ENCODE data around the gene PDGFRB.

PDGFRB gene

DNA sequence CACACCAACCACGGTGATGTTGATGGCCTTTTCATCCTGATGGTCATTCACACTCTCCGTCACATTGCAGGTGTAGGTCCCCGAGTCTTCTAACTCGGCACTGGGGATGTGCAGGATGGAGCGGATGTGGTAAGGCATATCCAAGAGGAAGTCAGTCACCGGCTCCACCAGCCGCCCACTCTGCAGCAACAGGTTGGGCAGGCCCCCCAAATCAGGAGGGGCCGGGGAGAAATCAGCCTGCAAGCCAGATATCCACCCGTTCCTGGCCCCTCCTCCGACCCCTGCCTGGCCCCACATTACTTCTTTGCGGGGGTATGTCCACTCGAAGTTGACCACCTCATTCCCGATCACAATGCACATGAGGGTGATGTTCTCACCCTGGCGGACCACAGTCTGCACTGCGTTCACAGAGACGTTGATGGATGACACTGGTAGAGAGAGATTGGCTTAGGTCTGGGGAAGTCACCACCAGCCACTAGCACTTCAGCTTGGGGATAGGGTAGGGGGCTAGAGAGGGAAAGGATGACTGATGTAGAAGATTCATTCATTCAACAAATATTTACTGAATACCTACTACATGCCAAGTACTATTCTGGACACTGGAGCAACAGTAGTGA lies 22.0 kb downstream of the PDGFRB start:
- no peak overlapping the region for H3K4me3 ChIP-seq (ENCODE audit: low read depth, low read length)
- DNase-seq (ENCODE audit: low read depth, low spot score): no peak
- TF ChIP-seq, protein P1, sequence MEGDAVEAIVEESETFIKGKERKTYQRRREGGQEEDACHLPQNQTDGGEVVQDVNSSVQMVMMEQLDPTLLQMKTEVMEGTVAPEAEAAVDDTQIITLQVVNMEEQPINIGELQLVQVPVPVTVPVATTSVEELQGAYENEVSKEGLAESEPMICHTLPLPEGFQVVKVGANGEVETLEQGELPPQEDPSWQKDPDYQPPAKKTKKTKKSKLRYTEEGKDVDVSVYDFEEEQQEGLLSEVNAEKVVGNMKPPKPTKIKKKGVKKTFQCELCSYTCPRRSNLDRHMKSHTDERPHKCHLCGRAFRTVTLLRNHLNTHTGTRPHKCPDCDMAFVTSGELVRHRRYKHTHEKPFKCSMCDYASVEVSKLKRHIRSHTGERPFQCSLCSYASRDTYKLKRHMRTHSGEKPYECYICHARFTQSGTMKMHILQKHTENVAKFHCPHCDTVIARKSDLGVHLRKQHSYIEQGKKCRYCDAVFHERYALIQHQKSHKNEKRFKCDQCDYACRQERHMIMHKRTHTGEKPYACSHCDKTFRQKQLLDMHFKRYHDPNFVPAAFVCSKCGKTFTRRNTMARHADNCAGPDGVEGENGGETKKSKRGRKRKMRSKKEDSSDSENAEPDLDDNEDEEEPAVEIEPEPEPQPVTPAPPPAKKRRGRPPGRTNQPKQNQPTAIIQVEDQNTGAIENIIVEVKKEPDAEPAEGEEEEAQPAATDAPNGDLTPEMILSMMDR (IDR thresholded peaks at IDR 0.05; ENCODE audit: insufficient read depth, low read length, missing control alignments): no peak
- ChIA-PET CTCF (interaction anchor here (1.3 to 16.8 kb wide), 4 partner anchors 26 to 85 kb away, joined by 3 to 222 read pairs (median 11); no protein-coding TSS in a partner anchor), POLR2A (no interaction called here)

DNA sequence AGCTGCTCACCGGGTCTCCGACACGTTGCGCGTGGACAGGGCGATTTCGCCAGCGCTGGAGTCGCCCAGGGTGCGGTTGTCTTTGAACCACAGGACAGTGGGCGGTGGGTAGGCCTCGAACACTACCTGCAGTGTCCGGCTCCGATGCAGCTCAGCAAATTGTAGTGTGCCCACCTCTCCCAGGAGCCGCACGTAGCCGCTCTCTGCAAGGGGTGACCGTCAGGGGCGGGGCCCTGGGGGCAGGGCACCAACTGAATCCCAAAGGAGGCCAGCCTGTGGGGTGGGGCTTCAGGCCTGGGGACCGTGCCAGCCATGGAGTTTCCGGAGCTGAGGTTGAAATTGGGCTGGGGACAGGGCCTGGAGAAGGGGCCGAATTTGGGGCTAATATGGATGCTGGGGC lies 22.9 kb downstream of the PDGFRB start:
- DNase-seq (ENCODE audit: low read depth, low spot score): no peak
- H3K4me3 ChIP-seq (ENCODE audit: low read depth, low read length): no peak overlapping the region
- TF ChIP-seq, protein P1 (IDR thresholded peaks at IDR 0.05; ENCODE audit: insufficient read depth, low read length, missing control alignments): no peak
- POLR2A ChIA-PET: interaction anchor here (0.6 to 2.8 kb wide), 2 partner anchors 10 to 341 kb away, joined by 3 to 9 read pairs; no protein-coding TSS in a partner anchor
- CTCF ChIA-PET: interaction anchor here (0.9 to 16.8 kb wide), 6 partner anchors 9 to 86 kb away, joined by 3 to 222 read pairs (median 4); no protein-coding TSS in a partner anchor

DNA sequence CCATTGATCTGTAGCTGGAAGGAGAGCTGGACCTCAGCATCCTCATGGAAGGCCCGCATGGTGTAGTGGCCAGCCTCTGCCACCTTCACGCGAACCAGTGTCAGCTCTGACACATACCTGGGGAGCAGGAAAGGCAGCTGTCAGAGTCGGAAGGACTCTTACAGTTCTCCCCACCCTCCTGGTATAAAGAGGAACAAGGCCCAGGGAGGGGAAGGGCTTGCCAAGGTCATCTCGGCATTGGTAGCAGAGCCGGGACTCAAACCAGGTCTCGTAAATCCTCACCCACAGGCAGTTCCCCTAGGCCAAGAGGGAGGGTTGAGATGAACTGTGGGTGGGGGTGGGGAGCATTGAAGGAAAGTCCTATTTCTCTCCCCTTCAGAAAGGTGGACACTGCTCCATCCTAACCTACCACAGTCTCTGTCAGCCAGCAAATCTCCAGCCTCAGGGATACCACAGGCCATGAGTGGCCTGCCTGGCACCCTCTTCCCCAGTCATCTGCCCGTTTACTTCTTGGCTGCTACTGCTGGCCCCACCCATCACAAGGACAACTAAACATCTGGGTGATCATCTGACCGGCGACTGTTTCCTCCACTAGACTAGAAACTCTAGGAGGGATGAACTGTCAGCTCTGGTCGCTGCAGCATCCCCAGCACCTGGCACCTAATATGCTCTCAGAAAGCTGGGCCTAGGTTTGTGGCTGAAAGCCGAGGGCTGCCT lies 23.5 kb downstream of the PDGFRB start:
- ChIA-PET POLR2A (interaction anchor here (2.8 kb wide), 1 partner anchor 11 kb away, joined by 9 read pairs; no protein-coding TSS in a partner anchor), CTCF (interaction anchor here (0.9 to 16.8 kb wide), 10 partner anchors 9 to 125 kb away, joined by 3 to 222 read pairs (median 4); no protein-coding TSS in a partner anchor)
- DNase-seq (ENCODE audit: low read depth, low spot score): no peak
- H3K4me3 ChIP-seq (ENCODE audit: low read depth, low read length): no peak overlapping the region
- TF ChIP-seq, protein P1 (IDR thresholded peaks at IDR 0.05; ENCODE audit: insufficient read depth, low read length, missing control alignments): no peak

DNA sequence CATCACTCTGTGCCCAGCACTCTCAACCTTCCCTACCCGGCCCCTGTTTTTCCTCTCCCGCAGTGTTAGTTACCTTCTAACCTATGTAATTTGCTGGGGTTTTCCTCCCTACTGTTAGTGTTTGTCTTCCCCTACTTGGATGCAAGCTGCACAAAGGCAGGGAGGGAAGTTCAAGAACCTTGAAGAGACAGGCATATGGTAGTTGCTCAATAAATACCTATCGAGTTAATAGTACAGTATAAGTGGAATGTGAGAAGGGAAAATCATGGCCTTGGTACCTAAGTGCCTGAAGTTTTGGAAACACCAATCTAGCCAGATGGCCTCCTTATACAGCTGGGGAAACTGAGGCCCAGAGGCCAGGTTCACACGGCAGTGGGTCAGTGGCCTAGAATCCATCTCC lies 24.2 kb downstream of the PDGFRB start:
- POLR2A ChIA-PET: interaction anchor here (2.8 kb wide), 1 partner anchor 12 kb away, joined by 9 read pairs; no protein-coding TSS in a partner anchor
- TF ChIP-seq, protein P1 (IDR thresholded peaks at IDR 0.05; ENCODE audit: insufficient read depth, low read length, missing control alignments): no peak
- no peak overlapping the region for H3K4me3 ChIP-seq (ENCODE audit: low read depth, low read length)
- DNase-seq (ENCODE audit: low read depth, low spot score): no peak
- CTCF ChIA-PET: interaction anchor here (0.9 to 16.8 kb wide), 9 partner anchors 9 to 124 kb away, joined by 3 to 222 read pairs (median 6); no protein-coding TSS in a partner anchor

DNA sequence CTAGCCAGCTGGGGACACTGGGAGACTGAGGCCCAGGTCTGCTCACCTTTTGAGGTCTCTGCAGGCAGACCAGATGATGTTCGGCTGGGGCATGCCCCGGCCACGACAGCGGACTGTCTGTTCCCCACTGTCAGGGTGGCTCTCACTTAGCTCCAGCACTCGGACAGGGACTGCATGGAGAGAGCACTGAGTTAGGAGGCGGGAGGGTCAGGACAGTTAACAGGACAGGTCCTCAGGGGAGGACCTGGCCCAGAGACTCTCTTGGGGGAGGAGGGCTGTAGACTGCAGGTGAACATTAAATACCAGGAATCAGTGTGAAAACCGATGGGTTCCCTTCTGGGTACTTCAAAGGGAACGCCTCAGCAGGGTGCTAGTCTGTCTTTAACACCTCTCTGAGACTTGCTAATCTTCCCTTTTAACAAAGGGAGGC lies 25.1 kb downstream of the PDGFRB start:
- DNase-seq (ENCODE audit: low read depth, low spot score): no peak
- no peak overlapping the region for H3K4me3 ChIP-seq (ENCODE audit: low read depth, low read length)
- TF ChIP-seq, protein P1 (IDR thresholded peaks at IDR 0.05; ENCODE audit: insufficient read depth, low read length, missing control alignments): no peak
- ChIA-PET CTCF (interaction anchor here (0.7 to 16.8 kb wide), 21 partner anchors 8 to 221 kb away, joined by 3 to 222 read pairs (median 4); no protein-coding TSS in a partner anchor), POLR2A (interaction anchor here (1.0 to 2.8 kb wide), 3 partner anchors 8 to 88 kb away, joined by 3 to 9 read pairs (median 3); no protein-coding TSS in a partner anchor)
